Hematopoietic multipotent progenitor cell treated with erythropoietin and hydrocortisone succinate and interleukin-3 and kit ligand, for 4 days (in vitro differentiated cells): ENCODE results near the gene FBN1.

Experiments
- DNase-seq: peaks from one replicate; pipeline ENCODE4 v3.0.0-alpha.2; 2015

Gene FBN1

DNA sequence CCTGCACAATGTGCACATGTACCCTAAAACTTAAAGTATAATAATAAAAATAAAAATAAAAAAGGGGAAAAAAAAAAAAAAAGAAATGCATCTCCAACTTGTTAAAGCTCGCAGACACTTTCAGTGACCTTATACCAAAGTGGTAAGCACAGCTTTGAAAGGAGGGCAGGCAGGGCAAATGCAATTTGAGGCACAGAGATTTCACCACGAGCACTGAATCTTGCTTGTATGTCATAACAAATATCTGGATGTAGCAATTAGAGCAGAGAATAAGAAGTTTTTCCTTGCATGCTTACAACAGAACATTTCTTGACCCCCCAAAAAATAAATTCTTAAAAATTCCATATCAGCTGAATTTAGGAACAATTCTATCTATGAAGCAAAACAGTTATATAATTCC is 66.5 kb downstream of the FBN1 start:
- DNase-seq: no peak

GRCh38 chr15:48577469-48577868 is 68.0 kb downstream of the FBN1 start:
- no peak for DNase-seq

- no peak for DNase-seq
These were observed 71.3 kb downstream of the FBN1 start for GRCh38 chr15:48574187-48574586.

GRCh38 chr15:48573780-48574179 is 71.7 kb downstream of the FBN1 start:
- no peak for DNase-seq

- DNase-seq: no peak
These were observed 72.7 kb downstream of the FBN1 start for GRCh38 chr15:48572823-48573222.

DNA sequence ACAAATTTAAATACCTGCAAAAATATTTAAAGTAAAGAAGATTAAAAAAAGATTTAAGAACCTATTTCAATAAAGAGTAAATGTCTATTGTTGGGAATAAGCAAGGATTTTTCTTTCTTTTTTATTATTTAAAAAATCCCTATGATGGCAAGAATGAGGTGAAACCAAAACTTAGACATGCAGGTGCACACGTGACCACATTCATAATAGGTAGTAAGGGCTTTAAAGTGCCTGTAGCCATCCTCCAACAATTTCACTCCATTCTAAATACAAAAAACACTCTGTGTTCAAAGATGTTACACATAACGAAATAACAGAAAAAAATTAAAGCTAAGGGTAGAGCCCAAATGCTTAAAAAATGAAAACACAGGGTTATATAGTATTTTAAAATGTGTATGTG is 74.0 kb downstream of the FBN1 start:
- DNase-seq: no peak

GRCh38 chr15:48570822-48571221 is 74.7 kb downstream of the FBN1 start:
- DNase-seq: no peak

GRCh38 chr15:48569591-48570302 is 75.8 kb downstream of the FBN1 start:
- no peak for DNase-seq

DNA sequence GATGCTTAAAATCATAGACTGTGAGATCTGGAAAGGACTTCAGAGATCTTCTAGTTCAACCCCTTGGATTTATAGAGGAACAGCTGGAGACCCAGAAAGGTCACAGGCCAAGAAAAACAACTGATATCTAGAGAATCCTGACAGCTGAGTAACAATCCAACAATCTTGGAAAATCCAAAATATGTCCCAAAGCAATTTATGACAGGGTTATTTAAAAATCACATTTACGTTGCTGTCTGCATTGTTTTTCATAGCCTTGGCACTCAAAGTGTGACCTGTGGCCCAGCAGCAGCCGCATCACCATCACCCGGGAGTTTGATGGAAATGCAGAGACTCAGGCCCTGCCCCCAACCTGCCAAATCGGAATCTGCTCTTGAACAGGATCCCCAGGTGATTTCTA is 78.8 kb downstream of the FBN1 start:
- no peak for DNase-seq

DNA sequence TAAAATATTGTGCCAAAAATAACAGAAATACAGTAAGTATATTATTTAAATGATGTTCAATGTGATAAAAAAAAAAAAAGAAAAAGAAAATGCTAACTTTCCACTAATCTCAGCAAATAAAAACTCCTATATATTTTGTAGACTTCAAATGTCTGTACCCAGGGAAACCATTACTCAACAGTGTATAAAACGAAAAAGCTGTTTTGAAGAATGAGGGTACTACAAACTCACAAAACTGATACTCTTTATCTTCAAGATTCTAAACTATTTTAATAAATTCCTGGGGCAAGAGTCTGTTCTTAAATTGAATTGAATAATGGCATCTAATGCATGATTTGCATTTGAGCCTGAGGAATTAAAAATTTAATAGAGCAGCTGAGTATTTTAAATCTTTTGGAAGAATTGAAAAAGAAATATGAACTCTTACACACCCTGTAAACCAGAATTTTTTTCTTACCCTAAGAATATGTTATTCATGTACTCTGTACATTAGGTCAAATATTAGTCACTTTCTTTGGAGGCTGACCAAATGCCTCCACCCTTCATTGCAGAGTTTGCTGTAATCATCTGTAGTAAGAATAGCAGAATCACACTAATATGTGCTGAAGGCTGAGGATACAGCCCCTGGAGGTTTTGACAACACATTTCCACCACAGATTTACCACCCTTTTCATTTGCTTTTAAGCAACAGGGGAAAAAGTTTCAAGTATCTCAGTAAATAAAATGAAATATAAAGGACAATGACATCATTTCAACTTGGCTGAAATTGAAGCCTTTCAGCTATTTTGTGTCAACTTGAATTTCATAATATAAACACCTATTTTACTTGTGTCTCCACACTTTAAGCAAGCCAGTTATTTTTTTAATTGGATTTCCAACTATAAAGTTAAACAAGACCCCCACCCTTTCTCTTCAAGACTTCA is 79.7 kb downstream of the FBN1 start:
- DNase-seq: peak; percentile 50

GRCh38 chr15:48564690-48565089 is 80.8 kb downstream of the FBN1 start:
- no peak for DNase-seq

- DNase-seq: no peak
These were observed 81.6 kb downstream of the FBN1 start for GRCh38 chr15:48563934-48564333.

DNA sequence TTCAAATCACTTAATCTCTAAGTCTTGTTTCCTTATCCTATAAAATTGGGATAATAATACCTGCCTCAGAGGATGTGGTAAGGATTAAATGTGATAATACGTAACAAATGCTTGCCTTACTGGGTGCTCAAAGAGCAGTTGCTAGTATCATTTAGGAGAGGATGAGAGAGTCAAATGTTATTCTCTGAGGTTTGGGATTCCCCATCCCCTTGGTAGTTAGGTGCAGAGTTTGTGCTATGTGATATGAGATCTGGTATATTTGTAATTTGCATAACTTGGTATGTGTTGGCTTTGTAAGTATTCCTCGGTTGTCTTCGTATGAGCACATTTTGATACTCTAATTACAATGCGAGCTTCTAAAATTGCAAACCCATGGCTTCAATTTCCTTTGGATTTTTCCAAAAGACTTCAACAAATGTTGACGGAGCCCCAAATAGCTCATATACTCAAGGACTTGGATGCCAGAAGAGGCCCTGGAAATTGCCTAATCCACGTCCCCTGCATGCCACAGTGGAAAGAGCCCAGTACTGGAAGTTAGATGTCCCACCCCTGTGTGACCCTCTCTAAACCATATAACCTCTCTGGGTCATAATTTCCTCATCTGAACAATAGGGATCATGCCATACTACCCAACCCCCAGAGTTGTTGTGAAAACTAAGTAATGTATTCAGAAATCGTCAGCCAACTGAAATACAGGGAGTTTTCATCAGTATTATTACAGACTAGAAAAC is 85.0 kb downstream of the FBN1 start:
- DNase-seq: no peak

- no peak for DNase-seq
These were observed 86.2 kb downstream of the FBN1 start for GRCh38 chr15:48559285-48559684.

DNA sequence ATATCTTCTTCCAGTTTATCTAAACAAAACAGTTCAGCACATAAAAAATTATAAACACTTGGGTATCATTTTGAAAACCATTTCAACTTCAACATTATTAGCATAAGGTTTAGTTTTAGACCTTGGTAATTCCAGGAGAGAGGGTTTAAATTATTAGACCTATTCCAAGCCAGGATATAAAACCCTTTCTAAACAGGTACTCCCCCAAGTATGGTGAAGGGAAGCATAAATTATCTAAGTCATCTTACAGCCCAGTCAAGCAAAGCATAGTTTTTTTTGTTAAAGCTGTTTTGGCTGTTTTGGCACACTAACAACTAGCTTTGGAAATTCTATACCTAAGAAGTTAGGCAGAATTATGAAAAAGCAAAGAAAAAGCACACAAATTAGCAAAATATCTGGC is 87.3 kb downstream of the FBN1 start:
- no peak for DNase-seq

GRCh38 chr15:48557335-48557734 is 88.2 kb downstream of the FBN1 start:
- DNase-seq: peak; percentile 24

DNA sequence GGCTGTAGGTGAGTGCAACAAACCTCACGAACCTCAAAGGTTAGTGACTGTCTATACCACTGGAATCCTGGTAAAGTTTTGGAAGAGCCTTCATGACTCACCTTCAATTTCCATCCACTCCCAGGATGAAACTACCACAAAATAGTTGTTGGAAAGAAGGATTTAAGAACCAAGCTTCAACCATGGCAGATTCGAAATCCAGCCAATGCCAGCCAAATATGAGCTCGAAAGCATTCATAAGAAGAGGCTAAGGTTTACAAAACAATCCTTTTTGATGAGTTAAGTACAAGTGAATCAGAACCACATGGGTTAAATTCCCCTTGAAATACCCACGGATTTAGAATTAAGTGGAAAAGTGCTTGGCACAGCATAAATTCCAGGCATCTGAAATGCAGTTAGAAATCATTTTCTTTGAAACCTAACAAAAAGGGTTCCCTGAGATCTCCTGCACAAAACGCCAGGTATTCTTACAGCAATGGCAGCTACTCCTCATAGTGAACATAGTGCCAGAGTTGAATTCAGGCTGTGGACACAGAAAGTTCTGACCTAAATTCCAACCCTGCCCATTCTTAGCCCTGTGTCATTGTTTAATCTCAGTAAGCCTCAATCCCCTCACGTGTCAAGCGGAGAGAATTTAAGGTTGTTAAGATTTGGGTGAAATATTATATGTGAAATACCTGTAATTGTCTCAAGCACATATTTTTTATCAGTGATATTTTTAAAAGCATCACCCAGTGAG is 89.2 kb downstream of the FBN1 start:
- no peak for DNase-seq

DNA sequence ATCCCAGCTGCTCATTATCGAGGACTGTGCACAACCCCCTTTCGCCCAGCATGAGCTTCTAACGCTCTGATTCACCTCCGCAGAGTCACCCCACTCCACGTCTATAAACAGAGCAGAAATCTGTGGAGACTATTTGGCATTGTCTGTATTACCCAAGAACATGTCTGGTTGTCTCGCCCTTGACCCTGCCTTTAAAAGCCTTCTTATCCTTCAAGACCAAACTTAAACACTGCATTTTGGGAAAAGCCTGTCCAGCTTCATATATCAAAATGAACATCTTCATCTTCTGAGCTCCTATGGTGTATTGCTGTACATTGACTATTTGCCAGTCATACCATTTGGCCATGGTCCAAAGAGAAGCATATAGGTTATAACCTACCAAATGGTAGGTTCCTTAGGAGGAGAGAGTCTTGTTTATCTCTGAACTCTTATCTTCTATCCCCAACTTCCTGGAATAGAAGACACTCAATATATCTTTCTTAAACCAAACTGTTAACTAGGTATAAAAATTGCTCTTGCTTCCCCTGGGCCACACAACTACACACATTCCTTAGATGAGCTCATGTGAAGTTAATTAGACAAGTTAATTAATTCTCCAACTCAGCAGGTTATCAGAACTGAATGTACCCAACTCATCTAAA is 90.1 kb downstream of the FBN1 start:
- DNase-seq: peak; percentile 81

GRCh38 chr15:48554112-48554511 is 91.4 kb downstream of the FBN1 start:
- DNase-seq: no peak

GRCh38 chr15:48553559-48553958 is 92.0 kb downstream of the FBN1 start:
- no peak for DNase-seq

DNA sequence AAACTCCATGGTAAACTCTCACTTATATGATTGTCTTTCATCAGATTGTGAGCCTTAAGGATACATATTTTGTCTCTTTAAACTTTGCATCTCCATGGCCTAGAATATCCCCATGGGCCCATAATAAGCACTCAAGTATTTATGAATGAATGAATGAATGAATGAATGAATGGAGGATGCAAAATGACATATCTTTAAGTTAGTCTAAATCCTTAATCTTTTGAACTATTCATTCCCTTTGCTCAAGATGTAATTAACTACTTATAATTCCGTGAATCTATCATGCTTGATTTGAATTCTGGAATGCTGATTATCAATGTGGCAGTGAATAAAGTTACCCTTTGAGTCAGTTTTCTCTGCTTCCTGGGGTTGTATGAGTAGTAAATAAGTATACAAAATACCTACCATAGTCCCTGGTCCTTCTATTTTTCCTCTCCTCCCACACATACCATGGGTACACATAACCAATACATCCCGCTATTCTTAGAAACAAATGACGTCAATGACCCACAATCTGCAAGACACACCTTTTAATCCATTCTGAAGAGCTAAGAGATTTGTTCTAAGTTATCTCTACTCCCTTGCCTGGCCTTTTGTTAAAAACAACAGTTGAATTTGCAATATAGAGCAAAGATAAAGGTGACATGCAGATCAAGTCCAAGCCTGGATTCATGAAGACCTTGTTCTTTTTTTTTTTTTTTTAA is 94.5 kb downstream of the FBN1 start:
- DNase-seq: no peak

DNA sequence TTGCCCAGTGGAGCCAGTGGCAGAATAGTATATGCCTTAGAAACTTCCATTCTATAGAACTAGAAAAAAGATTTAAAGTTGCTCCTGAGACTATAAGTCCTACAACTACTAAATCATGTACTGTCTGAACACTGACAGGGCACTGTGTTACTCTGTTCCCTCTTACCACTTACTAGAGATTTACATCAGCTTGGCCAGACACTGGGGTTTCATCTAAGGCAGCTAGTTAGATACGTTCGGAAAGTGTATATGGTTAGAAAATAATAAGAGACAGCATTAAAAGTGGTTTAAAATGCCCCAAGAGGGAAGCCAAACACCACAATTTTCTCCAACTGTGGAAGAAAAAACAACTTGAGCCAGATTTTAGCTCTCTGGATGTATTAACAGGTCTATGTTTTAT is 97.1 kb downstream of the FBN1 start:
- DNase-seq: no peak
